GM12872 (cell line): Measurements from ENCODE around the gene YBX2.

Experiments used
- TF ChIP-seq, protein P1 (sequence below): IDR thresholded peaks from 3 replicates; pipeline ENCODE4 v1.5.1; 2011; ENCODE audit warnings: low read depth, mild to moderate bottlenecking, low read length, moderate library complexity; ENCODE audit not compliant: insufficient read depth

YBX2 gene

DNA sequence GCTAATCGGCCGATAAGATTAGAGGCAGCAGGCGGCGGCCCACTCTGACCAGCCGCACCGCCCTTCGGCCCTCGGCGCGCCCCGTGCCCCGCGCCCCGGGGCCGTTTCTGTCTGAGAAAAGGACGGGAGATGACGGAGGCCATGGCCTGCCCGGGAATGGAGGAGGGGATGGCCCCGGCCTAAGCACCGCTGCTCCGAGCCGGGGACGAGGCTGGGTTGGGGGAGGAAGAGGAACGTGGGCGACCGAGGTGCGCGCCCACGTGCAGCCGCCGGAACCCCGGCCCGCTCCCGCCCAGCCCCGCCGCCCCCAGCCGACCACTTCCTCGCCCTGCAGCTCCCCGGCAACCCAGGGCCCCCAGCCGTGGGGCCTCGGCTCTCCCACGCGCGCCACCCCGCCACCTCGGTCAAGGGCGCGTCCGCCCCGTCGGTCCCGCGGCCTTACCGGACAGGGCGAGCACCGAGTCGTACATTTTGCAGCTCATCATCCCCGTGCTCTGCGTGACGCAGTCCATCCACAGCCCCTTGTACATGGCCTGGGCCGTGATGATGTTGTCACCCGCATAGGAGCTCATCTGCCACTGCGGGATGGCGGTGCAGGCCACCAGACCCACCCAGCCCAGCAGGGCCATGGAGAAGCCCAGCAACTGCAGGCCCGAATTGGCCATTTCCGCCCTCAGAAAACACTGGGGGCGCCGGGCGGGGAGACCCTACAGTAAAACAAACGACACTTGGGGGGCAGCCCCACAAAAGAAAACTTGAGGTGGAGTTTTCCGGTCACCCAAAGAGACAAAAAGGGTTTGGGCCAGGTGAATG, 32.9 kb downstream of the YBX2 start:
- TF ChIP-seq, protein P1, sequence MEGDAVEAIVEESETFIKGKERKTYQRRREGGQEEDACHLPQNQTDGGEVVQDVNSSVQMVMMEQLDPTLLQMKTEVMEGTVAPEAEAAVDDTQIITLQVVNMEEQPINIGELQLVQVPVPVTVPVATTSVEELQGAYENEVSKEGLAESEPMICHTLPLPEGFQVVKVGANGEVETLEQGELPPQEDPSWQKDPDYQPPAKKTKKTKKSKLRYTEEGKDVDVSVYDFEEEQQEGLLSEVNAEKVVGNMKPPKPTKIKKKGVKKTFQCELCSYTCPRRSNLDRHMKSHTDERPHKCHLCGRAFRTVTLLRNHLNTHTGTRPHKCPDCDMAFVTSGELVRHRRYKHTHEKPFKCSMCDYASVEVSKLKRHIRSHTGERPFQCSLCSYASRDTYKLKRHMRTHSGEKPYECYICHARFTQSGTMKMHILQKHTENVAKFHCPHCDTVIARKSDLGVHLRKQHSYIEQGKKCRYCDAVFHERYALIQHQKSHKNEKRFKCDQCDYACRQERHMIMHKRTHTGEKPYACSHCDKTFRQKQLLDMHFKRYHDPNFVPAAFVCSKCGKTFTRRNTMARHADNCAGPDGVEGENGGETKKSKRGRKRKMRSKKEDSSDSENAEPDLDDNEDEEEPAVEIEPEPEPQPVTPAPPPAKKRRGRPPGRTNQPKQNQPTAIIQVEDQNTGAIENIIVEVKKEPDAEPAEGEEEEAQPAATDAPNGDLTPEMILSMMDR: no peak

GRCh38 chr17:7260651-7261378, 33.6 kb downstream of the YBX2 start:
- TF ChIP-seq, protein P1: no peak

GRCh38 chr17:7260151-7260550, 34.3 kb downstream of the YBX2 start:
- TF ChIP-seq, protein P1: no peak

DNA sequence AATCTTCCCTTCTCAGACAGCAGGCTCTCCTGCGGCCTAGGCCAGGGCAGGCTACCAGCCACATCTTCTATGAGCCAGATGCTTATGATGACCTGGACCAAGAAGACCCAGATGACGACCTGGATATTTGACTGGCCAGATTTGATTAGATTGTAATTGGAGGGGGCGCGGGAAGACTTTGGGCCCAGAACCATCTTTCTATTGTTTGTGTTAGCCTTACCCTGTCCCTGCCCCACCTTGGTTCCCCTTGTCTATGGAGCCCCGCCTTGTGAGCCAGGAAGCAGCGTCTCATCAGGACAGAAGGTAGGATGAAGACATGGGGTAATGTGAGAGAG, 34.9 kb downstream of the YBX2 start:
- TF ChIP-seq, protein P1: no peak

DNA sequence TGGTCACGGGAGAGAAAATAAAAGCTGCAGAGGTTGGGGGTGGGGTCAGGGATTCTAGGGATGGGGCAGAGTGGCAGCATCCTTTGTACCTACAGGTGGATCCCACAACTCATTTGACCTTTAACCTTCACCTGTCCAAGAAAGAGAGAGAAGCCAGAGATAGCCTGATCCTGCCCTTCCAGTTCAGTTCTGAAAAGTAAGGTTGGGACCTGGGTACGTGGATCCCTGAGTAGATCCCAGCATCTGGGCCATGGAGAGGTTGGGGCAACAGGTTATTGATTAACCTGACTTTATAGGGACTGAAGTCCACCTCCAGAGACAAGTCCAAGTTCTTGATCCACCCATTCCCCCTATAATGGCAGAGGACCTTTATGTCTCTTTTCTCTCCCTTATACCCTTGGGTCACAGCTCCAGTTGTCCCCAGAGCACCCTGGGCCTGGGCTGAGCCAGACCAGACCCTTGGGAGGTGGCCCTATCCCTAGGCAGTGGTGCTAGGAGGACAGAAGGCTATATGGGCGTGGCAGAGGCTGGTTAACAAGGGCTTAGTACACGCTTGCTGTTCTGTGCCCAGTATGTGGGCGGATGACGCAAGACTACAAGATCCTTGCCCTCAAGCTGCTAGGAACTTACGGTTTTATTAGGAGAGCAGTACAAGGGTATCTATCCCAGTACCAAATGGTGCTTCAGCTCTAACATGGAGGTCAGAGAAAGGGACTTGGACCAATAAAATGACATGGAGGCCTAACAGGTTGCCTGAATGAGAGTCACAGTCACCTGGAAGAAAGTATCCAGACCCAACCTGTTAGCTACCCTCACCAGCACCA, 35.5 kb downstream of the YBX2 start:
- TF ChIP-seq, protein P1: no peak

GRCh38 chr17:7256766-7257456, 37.5 kb downstream of the YBX2 start:
- TF ChIP-seq, protein P1: no peak
